A549 (cell line): ENCODE results near the gene IRF4.

ENCODE experiments used
- GATA3 ChIP-seq: IDR thresholded peaks from 2 replicates; pipeline ENCODE4 v1.6.1; 2012; ENCODE audit warnings: borderline replicate concordance
- HDAC2 ChIP-seq: fragments of 200-600 bp; sonication (generic); IDR thresholded peaks from 2 replicates; pipeline ENCODE4 v1.6.1; 2016
- JUNB ChIP-seq: fragments of >200 bp; sonication (Bioruptor Twin); formaldehyde crosslinking; IDR thresholded peaks from 2 replicates; pipeline ENCODE4 v1.6.1; 2016
- KDM5A ChIP-seq: fragments of 200-600 bp; sonication (generic); IDR thresholded peaks from 2 replicates; pipeline ENCODE4 v1.6.1; 2016; ENCODE audit warnings: antibody characterized with exemption, mild to moderate bottlenecking
- PHF8 ChIP-seq: fragments of 200-600 bp; sonication (generic); IDR thresholded peaks from 2 replicates; pipeline ENCODE4 v1.6.1; 2016; ENCODE audit warnings: low read depth, mild to moderate bottlenecking, antibody characterized with exemption, moderate library complexity, borderline replicate concordance
- POLR2A ChIP-seq: IDR thresholded peaks from 2 replicates; pipeline ENCODE4 v1.6.1; 2012; ENCODE audit warnings: mild to moderate bottlenecking, low read length
- RAD21 ChIP-seq, 2 experiments: fragments of >200 bp in 1 of 2; sonication (Bioruptor Twin) in 1 of 2; formaldehyde crosslinking in 1 of 2; IDR thresholded peaks in 1 of 2; conservative IDR thresholded peaks in 1 of 2; 2 replicates in 1 of 2; 3 replicates in 1 of 2; pipeline ENCODE4 v1.6.1; 2012 to 2018; ENCODE audit warnings: inconsistent platforms in 1 of 2
- RNF2 ChIP-seq: fragments of 200-600 bp; sonication (generic); IDR thresholded peaks from 2 replicates; pipeline ENCODE4 v1.6.1; 2016; ENCODE audit warnings: low read depth, mild to moderate bottlenecking, antibody characterized with exemption, moderate library complexity, borderline replicate concordance
- SMC3 ChIP-seq: fragments of >200 bp; sonication (Bioruptor Twin); formaldehyde crosslinking; IDR thresholded peaks from 3 replicates; pipeline ENCODE4 v1.6.1; 2018; ENCODE audit warnings: inconsistent platforms
- ZFP36 ChIP-seq: fragments of 450-650 bp; IDR thresholded peaks from 2 replicates; pipeline ENCODE4 v1.6.1; 2014; ENCODE audit warnings: borderline replicate concordance; ENCODE audit not compliant: partially characterized antibody
- TF ChIP-seq, protein P1 (sequence below): fragments of 200-600 bp; sonication (generic); IDR thresholded peaks from 2 replicates; pipeline ENCODE4 v1.6.1; 2016; ENCODE audit warnings: antibody characterized with exemption, mild to moderate bottlenecking, moderate library complexity
- TF ChIP-seq, protein P2 (sequence below): fragments of 250-450 bp; sonication (Bioruptor Pico); IDR thresholded peaks from 2 replicates; pipeline ENCODE4 v1.5.0; 2021; ENCODE audit warnings: mild to moderate bottlenecking, moderate library complexity, borderline replicate concordance
- TF ChIP-seq, protein P3 (sequence below): fragments of >200 bp; sonication (Bioruptor Twin); formaldehyde crosslinking; IDR thresholded peaks from 3 replicates; pipeline ENCODE4 v1.5.1; 2016

DNA sequence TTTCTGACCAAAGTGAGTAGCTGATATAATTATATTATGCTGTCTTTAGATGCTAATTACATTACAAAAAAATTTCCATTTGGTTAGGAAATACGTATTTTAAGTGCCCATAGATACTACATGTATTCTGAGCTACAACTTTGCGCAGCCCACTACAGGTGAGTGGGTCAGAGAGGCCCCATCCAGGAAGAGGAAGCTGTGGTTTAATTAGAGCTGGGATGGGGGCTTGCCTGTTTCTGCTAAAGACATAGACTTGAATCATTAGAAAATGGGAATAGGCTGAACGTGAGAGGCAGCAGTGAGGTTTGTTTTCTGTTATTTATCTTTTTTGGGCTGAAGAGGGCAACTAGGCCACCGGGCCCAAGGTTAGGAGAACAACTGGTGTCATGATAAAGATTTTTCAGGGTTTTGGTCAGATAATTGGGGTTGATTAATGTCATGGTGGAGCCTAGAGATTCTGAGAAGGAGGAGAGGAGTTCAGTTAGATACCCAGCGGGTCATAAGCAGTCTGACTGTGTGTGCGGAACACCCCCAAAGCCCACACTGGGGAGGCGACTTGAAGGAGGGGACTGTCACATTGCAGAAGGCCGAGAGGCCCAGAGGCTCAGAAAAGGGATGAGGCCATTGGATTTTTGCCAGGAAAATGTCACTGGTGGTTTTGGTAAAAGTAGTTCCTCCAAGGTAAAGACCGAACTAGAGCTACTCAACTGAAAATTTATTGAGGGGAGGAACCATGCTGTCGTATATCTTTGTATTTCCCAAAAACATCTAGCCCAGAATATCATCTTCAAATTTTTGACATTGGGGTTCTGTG, 14.5 kb upstream of the IRF4 start:
- TF ChIP-seq, protein P1, sequence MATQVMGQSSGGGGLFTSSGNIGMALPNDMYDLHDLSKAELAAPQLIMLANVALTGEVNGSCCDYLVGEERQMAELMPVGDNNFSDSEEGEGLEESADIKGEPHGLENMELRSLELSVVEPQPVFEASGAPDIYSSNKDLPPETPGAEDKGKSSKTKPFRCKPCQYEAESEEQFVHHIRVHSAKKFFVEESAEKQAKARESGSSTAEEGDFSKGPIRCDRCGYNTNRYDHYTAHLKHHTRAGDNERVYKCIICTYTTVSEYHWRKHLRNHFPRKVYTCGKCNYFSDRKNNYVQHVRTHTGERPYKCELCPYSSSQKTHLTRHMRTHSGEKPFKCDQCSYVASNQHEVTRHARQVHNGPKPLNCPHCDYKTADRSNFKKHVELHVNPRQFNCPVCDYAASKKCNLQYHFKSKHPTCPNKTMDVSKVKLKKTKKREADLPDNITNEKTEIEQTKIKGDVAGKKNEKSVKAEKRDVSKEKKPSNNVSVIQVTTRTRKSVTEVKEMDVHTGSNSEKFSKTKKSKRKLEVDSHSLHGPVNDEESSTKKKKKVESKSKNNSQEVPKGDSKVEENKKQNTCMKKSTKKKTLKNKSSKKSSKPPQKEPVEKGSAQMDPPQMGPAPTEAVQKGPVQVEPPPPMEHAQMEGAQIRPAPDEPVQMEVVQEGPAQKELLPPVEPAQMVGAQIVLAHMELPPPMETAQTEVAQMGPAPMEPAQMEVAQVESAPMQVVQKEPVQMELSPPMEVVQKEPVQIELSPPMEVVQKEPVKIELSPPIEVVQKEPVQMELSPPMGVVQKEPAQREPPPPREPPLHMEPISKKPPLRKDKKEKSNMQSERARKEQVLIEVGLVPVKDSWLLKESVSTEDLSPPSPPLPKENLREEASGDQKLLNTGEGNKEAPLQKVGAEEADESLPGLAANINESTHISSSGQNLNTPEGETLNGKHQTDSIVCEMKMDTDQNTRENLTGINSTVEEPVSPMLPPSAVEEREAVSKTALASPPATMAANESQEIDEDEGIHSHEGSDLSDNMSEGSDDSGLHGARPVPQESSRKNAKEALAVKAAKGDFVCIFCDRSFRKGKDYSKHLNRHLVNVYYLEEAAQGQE: no peak
- TF ChIP-seq PHF8 (no peak), SMC3 (no peak), GATA3 (no peak), POLR2A (no peak), HDAC2 (no peak), RNF2 (no peak), JUNB (no peak), RAD21 (conservative IDR thresholded peaks at IDR 0.05 in 1 of 2, IDR thresholded peaks at IDR 0.05 in 1 of 2) (no peak), KDM5A (no peak), ZFP36 (no peak)
- TF ChIP-seq, protein P2, sequence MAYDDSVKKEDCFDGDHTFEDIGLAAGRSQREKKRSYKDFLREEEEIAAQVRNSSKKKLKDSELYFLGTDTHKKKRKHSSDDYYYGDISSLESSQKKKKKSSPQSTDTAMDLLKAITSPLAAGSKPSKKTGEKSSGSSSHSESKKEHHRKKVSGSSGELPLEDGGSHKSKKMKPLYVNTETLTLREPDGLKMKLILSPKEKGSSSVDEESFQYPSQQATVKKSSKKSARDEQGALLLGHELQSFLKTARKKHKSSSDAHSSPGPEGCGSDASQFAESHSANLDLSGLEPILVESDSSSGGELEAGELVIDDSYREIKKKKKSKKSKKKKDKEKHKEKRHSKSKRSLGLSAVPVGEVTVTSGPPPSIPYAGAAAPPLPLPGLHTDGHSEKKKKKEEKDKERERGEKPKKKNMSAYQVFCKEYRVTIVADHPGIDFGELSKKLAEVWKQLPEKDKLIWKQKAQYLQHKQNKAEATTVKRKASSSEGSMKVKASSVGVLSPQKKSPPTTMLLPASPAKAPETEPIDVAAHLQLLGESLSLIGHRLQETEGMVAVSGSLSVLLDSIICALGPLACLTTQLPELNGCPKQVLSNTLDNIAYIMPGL: no peak
- TF ChIP-seq, protein P3, sequence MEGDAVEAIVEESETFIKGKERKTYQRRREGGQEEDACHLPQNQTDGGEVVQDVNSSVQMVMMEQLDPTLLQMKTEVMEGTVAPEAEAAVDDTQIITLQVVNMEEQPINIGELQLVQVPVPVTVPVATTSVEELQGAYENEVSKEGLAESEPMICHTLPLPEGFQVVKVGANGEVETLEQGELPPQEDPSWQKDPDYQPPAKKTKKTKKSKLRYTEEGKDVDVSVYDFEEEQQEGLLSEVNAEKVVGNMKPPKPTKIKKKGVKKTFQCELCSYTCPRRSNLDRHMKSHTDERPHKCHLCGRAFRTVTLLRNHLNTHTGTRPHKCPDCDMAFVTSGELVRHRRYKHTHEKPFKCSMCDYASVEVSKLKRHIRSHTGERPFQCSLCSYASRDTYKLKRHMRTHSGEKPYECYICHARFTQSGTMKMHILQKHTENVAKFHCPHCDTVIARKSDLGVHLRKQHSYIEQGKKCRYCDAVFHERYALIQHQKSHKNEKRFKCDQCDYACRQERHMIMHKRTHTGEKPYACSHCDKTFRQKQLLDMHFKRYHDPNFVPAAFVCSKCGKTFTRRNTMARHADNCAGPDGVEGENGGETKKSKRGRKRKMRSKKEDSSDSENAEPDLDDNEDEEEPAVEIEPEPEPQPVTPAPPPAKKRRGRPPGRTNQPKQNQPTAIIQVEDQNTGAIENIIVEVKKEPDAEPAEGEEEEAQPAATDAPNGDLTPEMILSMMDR: no peak
